ENCODE data around the gene TMEM245. TPM values are rescaled to one million over a fixed set of nuclear protein-coding genes. Genes with fewer than 3 reads are reported as not detected.
"Not testable (repeated sequence)": the region's sequence is repeated elsewhere in the genome, so short reads cannot be mapped to it uniquely, and the experiment has no call there.

The TMEM245 gene
- total RNA-seq, 1 experiment from 2014 or later = 37.9 TPM

DNA sequence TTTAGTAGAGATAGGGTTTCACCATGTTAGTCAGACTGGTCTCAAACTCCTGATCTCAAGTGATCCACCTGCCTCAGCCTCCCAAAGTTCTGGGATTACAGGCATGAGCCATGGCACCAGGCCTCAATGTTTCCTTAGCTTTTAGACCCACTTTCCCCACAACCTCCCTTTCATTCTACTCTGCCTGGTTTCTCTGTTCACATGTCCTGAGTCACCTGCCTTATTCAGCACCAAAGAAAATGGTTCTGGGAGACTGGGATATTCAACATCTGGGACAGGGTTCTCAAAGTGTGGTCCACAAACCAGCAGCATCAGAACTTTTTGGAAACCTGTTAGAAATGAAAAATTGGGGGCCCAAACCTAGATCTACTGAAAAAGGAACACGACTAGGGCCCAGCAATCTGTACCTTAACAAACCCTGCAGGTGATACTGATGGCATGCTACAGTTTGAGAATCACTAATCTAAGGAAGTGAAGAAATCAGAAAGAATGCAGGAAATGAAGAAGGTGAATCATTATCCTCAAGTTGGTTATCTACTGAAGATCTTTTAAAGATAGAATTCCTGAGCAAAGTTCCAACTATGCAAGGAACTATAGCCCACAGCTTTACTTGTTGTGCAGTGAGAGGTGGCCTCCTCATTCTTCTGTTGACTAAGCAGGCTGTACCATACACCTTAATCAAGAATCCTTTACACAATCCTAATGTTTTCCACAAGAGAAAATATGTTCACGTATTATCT lies 54.6 kb downstream of the TMEM245 start:
- Histone ChIP-seq H3K36me3 (ENCODE audit: insufficient read depth, low read length) (peaks cover 39% of the 10 kb centered on the region; the same call in 1 of the 2 replicates), H3K27ac (ENCODE audit: low read length) (no peak overlapping the region), H3K4me1 (ENCODE audit: low read length) (no peaks in the 10 kb centered on the region), H3K4me2 (ENCODE audit: low read depth, low read length, poor library complexity, severe bottlenecking) (no peak overlapping the region), H4K20me1 (ENCODE audit: insufficient read depth, low read depth, low read length) (no peaks in the 10 kb centered on the region), H2AFZ (ENCODE audit: low read length) (no peak overlapping the region), H3K27me3 (ENCODE audit: low read length) (no peaks in the 10 kb centered on the region), H3K9me3 (ENCODE audit: low read length) (no peaks in the 10 kb centered on the region), H3K9ac (ENCODE audit: low read length) (no peak overlapping the region), H3K9me2 (replicated peaks; ENCODE audit: insufficient read depth, low read length) (no peaks in the 10 kb centered on the region), H3K4me3 (ENCODE audit: low read length) (no peak overlapping the region), H3K79me2 (ENCODE audit: low read length) (peaks cover 26% of the 10 kb centered on the region)
- DNase-seq = no peak

DNA sequence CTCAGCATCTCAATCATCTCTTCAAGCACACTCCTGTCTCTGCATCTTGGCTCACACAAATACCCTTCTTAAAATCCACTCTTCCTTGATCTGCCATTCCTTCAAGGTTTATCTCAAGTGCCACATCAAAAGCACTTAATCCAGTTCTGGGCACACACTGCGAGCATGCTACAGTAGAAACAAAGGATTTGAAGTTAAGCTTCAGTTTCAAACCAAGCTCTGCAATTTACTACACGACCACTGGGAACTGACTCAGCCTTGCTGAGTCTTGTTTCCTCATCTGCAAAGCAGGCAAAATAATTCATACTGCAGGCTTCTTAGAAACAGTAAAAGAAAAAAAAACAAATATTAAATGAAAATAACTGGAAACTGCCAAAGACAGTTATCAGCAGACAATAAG lies 56.0 kb downstream of the TMEM245 start:
- H3K27ac ChIP-seq (ENCODE audit: low read length) = no peak overlapping the region
- H3K9me2 ChIP-seq (replicated peaks; ENCODE audit: insufficient read depth, low read length) = no peaks in the 10 kb centered on the region
- peaks cover 39% of the 10 kb centered on the region; the same call in 1 of the 2 replicates for H3K36me3 ChIP-seq (ENCODE audit: insufficient read depth, low read length)
- H3K4me1 ChIP-seq (ENCODE audit: low read length) = no peaks in the 10 kb centered on the region
- H3K4me3 ChIP-seq (ENCODE audit: low read length) = no peak overlapping the region
- no peak overlapping the region for H2AFZ ChIP-seq (ENCODE audit: low read length)
- no peaks in the 10 kb centered on the region for H4K20me1 ChIP-seq (ENCODE audit: insufficient read depth, low read depth, low read length)
- peaks cover 22% of the 10 kb centered on the region for H3K79me2 ChIP-seq (ENCODE audit: low read length)
- H3K9me3 ChIP-seq (ENCODE audit: low read length) = no peaks in the 10 kb centered on the region
- no peak for DNase-seq
- no peaks in the 10 kb centered on the region for H3K27me3 ChIP-seq (ENCODE audit: low read length)
- H3K4me2 ChIP-seq (ENCODE audit: low read depth, low read length, poor library complexity, severe bottlenecking) = no peak overlapping the region
- no peak overlapping the region for H3K9ac ChIP-seq (ENCODE audit: low read length)

DNA sequence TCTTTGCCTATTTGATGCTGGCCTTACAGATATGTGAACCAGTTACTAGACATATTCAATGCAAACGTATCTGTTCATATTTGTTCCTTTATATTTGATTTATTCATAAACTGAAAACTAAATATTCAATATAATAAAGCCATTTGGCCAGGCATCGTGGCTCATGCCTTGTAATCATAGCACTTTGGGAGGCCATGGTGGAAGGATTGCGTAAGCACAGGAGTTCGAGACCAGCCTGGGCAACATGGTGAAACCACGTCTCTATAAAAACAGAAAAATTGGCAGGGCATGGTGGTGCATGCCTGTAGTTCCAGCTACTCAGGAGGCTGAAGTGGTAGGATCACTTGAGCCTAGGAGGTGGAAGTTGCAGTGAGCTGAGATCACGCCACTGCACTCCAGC lies 57.2 kb downstream of the TMEM245 start:
- peaks cover 37% of the 10 kb centered on the region; the same call in 1 of the 2 replicates for H3K36me3 ChIP-seq (ENCODE audit: insufficient read depth, low read length)
- H3K27me3 ChIP-seq (ENCODE audit: low read length) = no peaks in the 10 kb centered on the region
- no peaks in the 10 kb centered on the region for H3K9me2 ChIP-seq (replicated peaks; ENCODE audit: insufficient read depth, low read length)
- no peak overlapping the region for H3K27ac ChIP-seq (ENCODE audit: low read length)
- no peaks in the 10 kb centered on the region for H3K4me1 ChIP-seq (ENCODE audit: low read length)
- H3K4me3 ChIP-seq (ENCODE audit: low read length) = no peak overlapping the region
- no peak overlapping the region for H3K4me2 ChIP-seq (ENCODE audit: low read depth, low read length, poor library complexity, severe bottlenecking)
- no peak overlapping the region for H3K9ac ChIP-seq (ENCODE audit: low read length)
- no peak for DNase-seq
- H4K20me1 ChIP-seq (ENCODE audit: insufficient read depth, low read depth, low read length) = no peaks in the 10 kb centered on the region
- no peak overlapping the region for H2AFZ ChIP-seq (ENCODE audit: low read length)
- no peaks in the 10 kb centered on the region for H3K9me3 ChIP-seq (ENCODE audit: low read length)
- H3K79me2 ChIP-seq (ENCODE audit: low read length) = peaks cover 22% of the 10 kb centered on the region

DNA sequence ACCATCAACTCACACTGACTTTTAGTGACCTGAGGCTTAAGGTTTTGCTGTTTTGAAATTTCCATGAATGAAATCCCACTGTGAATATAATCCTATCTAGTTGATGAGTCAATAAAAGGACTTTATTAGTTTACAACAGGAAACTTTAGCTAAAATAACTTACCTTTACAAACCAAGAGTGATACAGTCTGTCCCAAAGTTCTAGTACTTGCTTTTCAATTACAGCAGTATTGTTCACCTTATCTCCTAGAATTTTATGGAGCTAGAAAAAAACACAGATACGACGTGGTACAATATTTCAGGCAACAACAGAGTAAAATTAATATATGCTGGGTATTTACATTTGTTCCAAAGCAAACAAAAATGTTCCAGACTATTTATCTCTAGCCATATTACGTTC lies 59.6 kb downstream of the TMEM245 start:
- H3K36me3 ChIP-seq (ENCODE audit: insufficient read depth, low read length) = peaks cover 23% of the 10 kb centered on the region

DNA sequence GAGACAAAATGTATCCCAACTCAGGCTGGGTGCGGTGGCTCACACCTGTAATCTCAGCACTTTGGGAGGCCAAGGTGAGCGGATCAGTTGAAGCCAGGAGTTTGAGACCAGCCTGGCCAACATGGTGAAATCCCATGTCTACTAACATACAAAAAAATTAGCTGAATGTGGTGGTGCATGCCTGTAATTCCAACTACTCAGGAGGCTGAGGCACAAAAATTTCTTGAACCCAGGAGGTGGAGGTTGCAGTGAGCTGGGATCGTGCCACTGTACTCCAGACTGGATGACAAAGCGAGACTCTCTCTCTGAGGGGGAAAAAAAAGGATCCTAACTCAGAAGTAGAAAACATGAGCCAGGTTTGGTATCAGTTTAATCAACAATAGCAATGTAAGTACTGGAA lies 66.6 kb downstream of the TMEM245 start:
- H3K9me3 ChIP-seq (ENCODE audit: low read length); H3K9me2 ChIP-seq (replicated peaks; ENCODE audit: insufficient read depth, low read length); H3K4me3 ChIP-seq (ENCODE audit: low read length); H2AFZ ChIP-seq (ENCODE audit: low read length); H3K27ac ChIP-seq (ENCODE audit: low read length); H3K4me1 ChIP-seq (ENCODE audit: low read length); DNase-seq; H4K20me1 ChIP-seq (ENCODE audit: insufficient read depth, low read depth, low read length); H3K27me3 ChIP-seq (ENCODE audit: low read length); H3K4me2 ChIP-seq (ENCODE audit: low read depth, low read length, poor library complexity, severe bottlenecking); H3K9ac ChIP-seq (ENCODE audit: low read length): not testable (repeated sequence)
- Histone ChIP-seq H3K36me3 (ENCODE audit: insufficient read depth, low read length) (peaks cover 49% of the 10 kb centered on the region), H3K79me2 (ENCODE audit: low read length) (peaks cover 34% of the 10 kb centered on the region; the same call in 1 of the 2 replicates)

More for the DNA sequence above, 59.6 kb downstream of the TMEM245 start:
- Histone ChIP-seq H2AFZ (ENCODE audit: low read length) (no peak overlapping the region), H3K4me2 (ENCODE audit: low read depth, low read length, poor library complexity, severe bottlenecking) (no peak overlapping the region), H4K20me1 (ENCODE audit: insufficient read depth, low read depth, low read length) (no peaks in the 10 kb centered on the region), H3K9me3 (ENCODE audit: low read length) (no peaks in the 10 kb centered on the region), H3K9me2 (replicated peaks; ENCODE audit: insufficient read depth, low read length) (no peaks in the 10 kb centered on the region), H3K27me3 (ENCODE audit: low read length) (no peaks in the 10 kb centered on the region), H3K4me1 (ENCODE audit: low read length) (no peaks in the 10 kb centered on the region), H3K79me2 (ENCODE audit: low read length) (peaks cover 18% of the 10 kb centered on the region), H3K9ac (ENCODE audit: low read length) (no peak overlapping the region), H3K27ac (ENCODE audit: low read length) (no peak overlapping the region), H3K4me3 (ENCODE audit: low read length) (no peak overlapping the region)
- no peak for DNase-seq

DNA sequence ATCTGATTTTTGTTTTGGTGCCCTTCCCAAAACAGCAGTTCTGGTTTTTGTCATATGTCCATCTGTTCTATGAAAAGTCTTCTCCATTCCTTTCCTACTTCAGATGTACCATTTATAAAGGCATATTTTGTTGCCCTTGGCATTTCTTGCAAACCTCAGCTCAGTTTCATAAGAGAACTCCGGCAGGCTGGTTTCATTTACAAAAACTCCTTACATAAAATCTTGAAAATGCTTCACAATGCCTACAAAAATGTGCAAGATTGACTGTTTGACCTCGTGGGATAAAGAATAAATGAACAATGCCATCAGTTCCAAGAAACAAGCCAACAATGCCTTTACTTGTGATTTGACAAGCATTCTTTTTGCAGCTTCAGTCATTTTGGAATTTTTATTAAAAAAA lies 67.3 kb downstream of the TMEM245 start:
- no peak overlapping the region for H3K9ac ChIP-seq (ENCODE audit: low read length)
- no peak overlapping the region for H3K4me3 ChIP-seq (ENCODE audit: low read length)
- no peaks in the 10 kb centered on the region for H3K4me1 ChIP-seq (ENCODE audit: low read length)
- H3K9me2 ChIP-seq (replicated peaks; ENCODE audit: insufficient read depth, low read length) = no peaks in the 10 kb centered on the region
- H2AFZ ChIP-seq (ENCODE audit: low read length) = no peak overlapping the region
- no peak overlapping the region for H3K27ac ChIP-seq (ENCODE audit: low read length)
- H3K79me2 ChIP-seq (ENCODE audit: low read length) = peaks cover 41% of the 10 kb centered on the region
- H3K4me2 ChIP-seq (ENCODE audit: low read depth, low read length, poor library complexity, severe bottlenecking) = no peak overlapping the region
- H4K20me1 ChIP-seq (ENCODE audit: insufficient read depth, low read depth, low read length) = no peaks in the 10 kb centered on the region
- H3K9me3 ChIP-seq (ENCODE audit: low read length) = no peaks in the 10 kb centered on the region
- no peak for DNase-seq
- H3K27me3 ChIP-seq (ENCODE audit: low read length) = no peaks in the 10 kb centered on the region
- peaks cover 56% of the 10 kb centered on the region for H3K36me3 ChIP-seq (ENCODE audit: insufficient read depth, low read length)

DNA sequence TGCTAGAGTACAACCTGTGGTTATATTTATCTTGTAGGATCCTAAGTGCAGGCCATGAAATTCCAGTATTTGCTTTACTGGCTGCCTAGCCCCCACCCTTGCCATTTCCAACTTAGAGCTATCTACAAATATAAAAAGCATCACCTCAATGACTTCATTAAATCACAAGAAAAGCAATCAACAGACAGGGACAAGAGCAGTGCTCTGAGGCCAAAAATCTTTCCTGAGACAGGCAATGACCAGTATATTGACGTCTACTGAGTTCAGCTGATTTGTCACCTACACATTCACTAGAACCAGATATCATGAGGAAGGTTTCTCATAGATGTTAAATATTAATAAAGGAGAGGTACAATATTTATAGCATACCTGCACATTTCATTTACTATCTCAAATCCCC lies 68.0 kb downstream of the TMEM245 start:
- no peaks in the 10 kb centered on the region for H4K20me1 ChIP-seq (ENCODE audit: insufficient read depth, low read depth, low read length)
- H3K36me3 ChIP-seq (ENCODE audit: insufficient read depth, low read length) = peaks cover 63% of the 10 kb centered on the region
- no peaks in the 10 kb centered on the region for H3K9me2 ChIP-seq (replicated peaks; ENCODE audit: insufficient read depth, low read length)
- no peak overlapping the region for H3K4me3 ChIP-seq (ENCODE audit: low read length)
- no peaks in the 10 kb centered on the region for H3K27me3 ChIP-seq (ENCODE audit: low read length)
- H3K9me3 ChIP-seq (ENCODE audit: low read length) = no peaks in the 10 kb centered on the region
- no peak overlapping the region for H3K4me2 ChIP-seq (ENCODE audit: low read depth, low read length, poor library complexity, severe bottlenecking)
- DNase-seq = no peak
- peaks cover 47% of the 10 kb centered on the region for H3K79me2 ChIP-seq (ENCODE audit: low read length)
- no peak overlapping the region for H3K9ac ChIP-seq (ENCODE audit: low read length)
- H3K27ac ChIP-seq (ENCODE audit: low read length) = no peak overlapping the region
- H3K4me1 ChIP-seq (ENCODE audit: low read length) = no peaks in the 10 kb centered on the region
- no peak overlapping the region for H2AFZ ChIP-seq (ENCODE audit: low read length)

DNA sequence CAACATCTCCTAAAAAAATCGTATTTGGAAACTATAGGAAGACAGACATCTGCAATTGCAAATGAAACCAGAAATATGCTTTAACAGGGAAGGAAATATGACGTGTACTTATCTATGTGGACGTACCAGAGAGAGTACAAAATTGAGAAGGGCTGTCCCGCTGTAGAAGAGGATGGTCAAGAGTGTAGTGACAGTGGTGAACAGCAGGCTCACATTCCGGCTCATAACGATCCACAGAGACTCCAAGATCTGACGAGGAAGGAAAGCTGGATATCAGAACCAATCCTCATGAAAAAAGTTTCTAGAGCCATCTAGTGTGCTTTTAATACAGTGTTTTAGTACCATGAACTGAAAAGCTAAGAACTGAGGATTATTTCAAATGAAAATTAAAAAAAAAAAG lies 69.3 kb downstream of the TMEM245 start:
- Histone ChIP-seq H3K79me2 (ENCODE audit: low read length) (peaks cover 58% of the 10 kb centered on the region), H3K36me3 (ENCODE audit: insufficient read depth, low read length) (peaks cover 75% of the 10 kb centered on the region)

More for the DNA sequence above, 69.3 kb downstream of the TMEM245 start:
- H3K4me1 ChIP-seq (ENCODE audit: low read length) = no peaks in the 10 kb centered on the region
- no peak overlapping the region for H3K27ac ChIP-seq (ENCODE audit: low read length)
- no peaks in the 10 kb centered on the region for H3K27me3 ChIP-seq (ENCODE audit: low read length)
- no peak overlapping the region for H3K9ac ChIP-seq (ENCODE audit: low read length)
- DNase-seq = no peak
- H3K9me2 ChIP-seq (replicated peaks; ENCODE audit: insufficient read depth, low read length) = no peaks in the 10 kb centered on the region
- H3K9me3 ChIP-seq (ENCODE audit: low read length) = no peaks in the 10 kb centered on the region
- H2AFZ ChIP-seq (ENCODE audit: low read length) = no peak overlapping the region
- no peak overlapping the region for H3K4me2 ChIP-seq (ENCODE audit: low read depth, low read length, poor library complexity, severe bottlenecking)
- no peaks in the 10 kb centered on the region for H4K20me1 ChIP-seq (ENCODE audit: insufficient read depth, low read depth, low read length)
- no peak overlapping the region for H3K4me3 ChIP-seq (ENCODE audit: low read length)

Data from Karpas-422 (cell line).